GM12873 (cell line): Measurements from ENCODE around the gene SPTBN2.
A peak's percentile ranks its signal among the peaks of the same experiment; 100 is the strongest.

Source experiments
- CTCF ChIP-seq: IDR thresholded peaks from 2 replicates; pipeline ENCODE4 v1.5.1; 2012; ENCODE audit warnings: low read depth, mild to moderate bottlenecking, moderate library complexity, low read length, control low read depth; ENCODE audit not compliant: insufficient read depth; ENCODE audit errors: missing control alignments

SPTBN2 gene

GRCh38 chr11:66698491-66698890 lies 30.5 kb downstream of the SPTBN2 start:
- no peak for TF ChIP-seq CTCF

GRCh38 chr11:66697988-66698387 lies 31.0 kb downstream of the SPTBN2 start:
- no peak for TF ChIP-seq CTCF

- no peak for TF ChIP-seq CTCF
These were observed 32.9 kb downstream of the SPTBN2 start for GRCh38 chr11:66696146-66696545.

- TF ChIP-seq CTCF: peak; percentile 97
These were observed 34.2 kb downstream of the SPTBN2 start for GRCh38 chr11:66694732-66695207.

GRCh38 chr11:66694056-66694410 lies 35.0 kb downstream of the SPTBN2 start:
- no peak for TF ChIP-seq CTCF

- no peak for TF ChIP-seq CTCF
These were observed 35.5 kb downstream of the SPTBN2 start for GRCh38 chr11:66693356-66694055.

- no peak for TF ChIP-seq CTCF
These were observed 36.1 kb downstream of the SPTBN2 start for GRCh38 chr11:66692871-66693331.

- no peak for TF ChIP-seq CTCF
These were observed 36.6 kb downstream of the SPTBN2 start for GRCh38 chr11:66692446-66692845.
